Muscle of back (tissue), 11 donors: ENCODE measurements around the gene CCRL2. TPM values are rescaled to one million over a fixed set of nuclear protein-coding genes. Genes with fewer than 3 reads are reported as not detected.
"Not testable (repeated sequence)": the region's sequence is repeated elsewhere in the genome, so short reads cannot be mapped to it uniquely, and the experiment has no call there.

Source experiments
- DNase-seq, 3 donors: peaks; one replicate each; pipeline versions ENCODE4 v3.0.0 to v3.0.0-alpha.2; 2013
- polyA plus RNA-seq, 10 donors: library from polyadenylated mRNA; unstranded; fragments of 120-200 nt; gene quantifications; one replicate each; pipeline ENCODE4 v1.2.1, GENCODE V29; 2013; ENCODE audit not compliant: insufficient read length in 10 of 10

Gene CCRL2
- polyA plus RNA-seq, 10 donors = 0.35 to 0.78 (median 0.59) TPM

DNA sequence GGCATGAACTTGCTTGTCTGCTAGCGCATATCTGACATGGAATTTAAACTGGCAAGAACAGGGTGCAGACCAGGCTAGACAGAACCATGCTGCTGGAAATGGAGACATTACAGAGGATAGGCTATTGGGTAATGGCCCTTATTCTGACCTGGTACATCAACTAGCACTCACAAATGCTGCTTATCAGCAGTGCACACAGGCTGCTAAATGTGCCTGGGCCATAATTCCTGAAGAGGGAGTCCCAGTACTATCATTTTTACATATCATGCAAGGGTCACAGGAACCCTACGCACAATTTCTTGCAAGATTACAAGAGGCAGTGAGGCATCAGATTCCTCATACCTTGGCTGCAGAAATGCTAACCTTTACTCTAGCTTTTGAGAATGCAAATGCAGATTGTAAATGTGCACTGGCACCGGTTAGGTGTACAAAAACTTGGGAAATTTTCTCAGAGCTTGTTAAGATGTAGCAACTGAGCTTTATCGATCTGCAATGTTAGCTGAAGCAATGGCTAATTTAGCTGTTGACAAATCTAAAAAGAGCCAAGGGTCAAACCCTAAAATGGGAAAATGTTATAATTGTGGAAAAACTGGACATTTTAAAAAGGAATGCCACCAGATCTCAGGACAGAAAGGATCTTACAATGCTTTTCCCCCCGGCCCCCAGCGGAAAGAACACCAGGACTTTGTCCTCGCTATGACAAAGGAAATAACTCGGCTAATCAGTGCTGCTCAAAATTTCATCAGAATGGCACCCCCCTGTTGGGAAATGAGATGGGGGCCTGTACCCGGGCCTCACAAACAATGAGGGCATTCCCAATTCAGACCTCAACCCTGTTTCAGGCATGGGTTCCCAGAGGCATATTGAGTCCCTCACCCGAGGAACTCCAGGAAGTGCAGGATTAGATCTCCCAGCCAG, 21.1 kb downstream of the CCRL2 start:
- no peak for DNase-seq

GRCh38 chr3:46429250-46429649, 22.2 kb downstream of the CCRL2 start:
- no peak for DNase-seq

GRCh38 chr3:46429671-46430070, 22.6 kb downstream of the CCRL2 start:
- no peak for DNase-seq

- not testable (repeated sequence) for DNase-seq
Observed at GRCh38 chr3:46430879-46431278, 23.8 kb downstream of the CCRL2 start.

GRCh38 chr3:46431905-46432304, 24.8 kb downstream of the CCRL2 start:
- not testable (repeated sequence) for DNase-seq

- not testable (repeated sequence) for DNase-seq
Observed at GRCh38 chr3:46433118-46433517, 26.1 kb downstream of the CCRL2 start.

GRCh38 chr3:46433841-46434240, 26.8 kb downstream of the CCRL2 start:
- no peak for DNase-seq

DNA sequence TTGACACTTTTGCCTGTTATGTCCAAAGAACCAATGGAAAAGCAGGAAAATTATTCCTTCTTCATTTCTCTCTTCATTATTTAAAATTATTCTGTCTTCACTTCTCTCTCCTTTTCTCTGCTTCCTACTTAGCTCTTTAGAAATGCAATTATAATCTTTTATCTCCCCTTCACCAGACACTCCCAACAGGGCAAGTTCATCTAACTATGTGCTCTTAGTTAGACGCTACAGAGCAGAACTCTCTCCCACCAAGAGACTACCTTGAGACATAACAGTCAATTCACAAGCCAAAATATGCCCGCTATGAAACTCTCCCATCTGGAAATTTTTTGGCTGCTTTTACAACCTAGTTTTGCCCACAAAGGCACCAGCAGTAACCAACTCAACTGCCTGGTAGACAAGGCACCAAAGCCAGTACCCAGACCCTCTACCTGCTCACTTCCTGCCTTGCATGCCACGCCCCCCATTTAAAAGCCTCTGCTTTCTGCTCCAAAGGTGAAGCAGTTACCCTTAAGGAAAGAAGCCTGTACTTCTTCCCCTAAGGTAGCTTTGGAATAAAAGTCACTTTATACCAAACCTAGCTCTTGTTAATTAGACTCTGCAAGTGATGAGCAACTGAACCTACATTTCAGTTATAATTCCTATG, 28.1 kb downstream of the CCRL2 start:
- no peak for DNase-seq

DNA sequence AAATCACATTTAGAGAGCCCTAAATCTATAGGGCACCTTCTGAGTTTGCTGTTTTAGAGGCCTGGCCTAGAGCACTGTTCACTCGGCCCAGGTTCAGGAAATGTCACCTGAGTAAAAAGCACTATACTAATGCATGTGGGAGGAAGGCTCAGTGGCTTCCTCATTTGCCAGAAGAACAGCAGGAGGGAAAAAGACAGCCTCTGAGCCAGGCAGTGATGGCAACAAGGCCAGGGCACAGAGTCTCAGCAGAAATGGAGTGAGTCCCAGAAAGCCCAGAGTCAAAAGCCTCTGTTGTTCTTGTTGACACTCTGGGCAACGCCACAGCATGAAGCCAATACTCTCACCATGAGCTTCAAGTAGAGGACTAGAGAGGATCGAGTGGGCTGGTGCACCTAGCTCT, 31.8 kb downstream of the CCRL2 start:
- DNase-seq = no peak

GRCh38 chr3:46440531-46441294, 33.7 kb downstream of the CCRL2 start:
- DNase-seq = no peak

GRCh38 chr3:46442576-46443530, 35.8 kb downstream of the CCRL2 start:
- peak in 2 of 3 donors; percentile 16 to 43 for DNase-seq

DNA sequence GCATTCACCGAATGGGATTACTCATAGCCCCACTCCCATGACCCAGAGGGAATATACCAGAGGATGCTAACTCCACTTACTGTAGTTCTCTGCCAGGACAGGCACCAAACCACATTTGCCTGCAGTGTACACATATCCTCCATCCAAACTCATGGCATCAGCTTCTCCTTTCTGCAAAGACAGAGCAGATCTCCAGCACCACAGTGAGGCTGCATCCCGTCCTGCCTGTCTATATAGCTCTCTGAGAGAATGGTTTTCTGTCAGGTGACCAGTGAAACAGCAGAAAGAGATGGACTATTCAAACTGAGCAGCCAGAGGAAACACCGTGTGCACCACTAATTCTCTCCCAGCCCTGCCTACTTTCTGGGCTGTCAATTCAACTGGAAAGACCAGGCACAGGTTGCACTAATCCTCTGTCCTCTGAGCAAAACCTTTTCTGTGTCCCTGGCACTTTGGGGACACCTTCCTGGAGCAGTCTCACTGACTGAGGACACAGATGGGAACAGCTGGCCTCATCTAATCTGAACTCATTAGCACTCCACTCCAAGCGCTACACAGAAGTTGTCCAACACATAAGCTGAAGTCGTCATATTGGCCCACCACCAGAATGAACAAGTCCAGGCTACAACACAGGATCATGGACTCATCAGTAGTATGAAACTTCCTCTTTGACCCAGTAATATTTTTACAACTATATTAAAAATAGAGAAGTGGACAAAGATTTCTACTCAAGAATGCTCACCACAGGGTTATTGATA, 40.3 kb downstream of the CCRL2 start:
- peak in 1 of 3 donors; percentile 10 for DNase-seq

DNA sequence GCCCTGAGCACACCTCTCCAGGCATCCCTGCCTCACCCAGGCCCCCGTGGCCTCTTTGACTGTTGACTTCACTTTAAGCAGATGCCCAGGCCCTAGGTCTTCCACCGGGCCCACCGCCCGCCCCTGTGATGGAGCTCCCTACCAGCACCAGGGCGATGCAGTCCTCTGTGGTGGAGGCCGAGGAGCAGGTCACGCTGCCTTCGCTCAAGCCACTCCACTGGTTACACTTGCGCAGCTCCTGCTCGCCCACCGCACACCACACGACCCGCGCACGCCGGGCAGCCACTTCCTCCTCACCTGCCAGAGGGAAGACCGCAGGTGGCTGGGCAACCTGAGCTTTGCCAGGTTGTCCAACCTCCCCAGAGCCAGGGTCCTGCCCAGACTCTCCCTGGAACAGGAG, 41.7 kb downstream of the CCRL2 start:
- DNase-seq = no peak

DNA sequence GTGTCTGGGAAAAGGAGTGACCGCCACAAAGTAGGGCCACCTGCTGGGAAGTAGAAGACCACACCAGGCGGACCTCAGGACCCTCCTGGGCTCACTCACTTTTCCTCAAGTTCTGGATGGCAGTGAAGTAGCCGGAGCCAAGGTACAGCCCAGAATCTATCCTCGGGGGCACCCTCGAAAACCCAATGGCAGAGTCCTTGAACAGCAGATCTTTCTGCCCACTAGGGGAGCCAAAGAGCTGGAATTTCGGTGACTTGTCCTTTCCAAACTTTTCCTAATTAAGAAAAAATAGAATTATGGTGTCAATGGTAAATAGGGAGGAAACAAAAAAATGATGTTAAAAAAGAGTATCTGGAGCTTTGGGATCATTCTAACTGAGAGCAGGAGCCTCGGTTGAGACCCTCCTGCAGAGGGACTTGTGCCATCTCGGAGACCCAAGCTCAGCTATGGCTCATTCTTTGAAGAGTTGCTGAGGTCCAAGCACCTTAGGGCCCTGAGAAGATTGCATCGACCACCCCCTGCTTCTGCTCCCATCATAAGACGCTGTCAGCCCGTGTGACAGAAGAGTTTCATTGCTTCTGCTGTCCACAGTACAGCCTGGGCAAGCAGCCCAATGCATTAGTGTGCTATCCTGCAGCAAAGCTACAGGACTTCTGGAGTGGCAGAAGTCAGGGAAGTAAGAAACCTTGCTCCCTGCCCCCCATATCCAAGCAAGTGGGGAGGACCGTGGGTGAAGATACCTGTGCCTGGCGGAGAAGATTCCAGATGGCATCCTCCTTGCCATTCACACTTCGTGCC, 42.9 kb downstream of the CCRL2 start:
- DNase-seq = no peak

- DNase-seq = no peak
Observed at GRCh38 chr3:46453526-46454208, 46.6 kb downstream of the CCRL2 start.

GRCh38 chr3:46454209-46454595, 47.1 kb downstream of the CCRL2 start:
- no peak for DNase-seq

- DNase-seq = no peak
Observed at GRCh38 chr3:46454606-46455005, 47.5 kb downstream of the CCRL2 start.

GRCh38 chr3:46455231-46456115, 48.4 kb downstream of the CCRL2 start:
- no peak for DNase-seq
